Stimulated activated CD8-positive, alpha-beta memory T cell treated with anti-CD3 and anti-CD28 coated beads, Interleukin-7, amount 100 ng/mL, for 24 hours (primary cell): ENCODE data around the gene TAOK3.
"Not testable (repeated sequence)": the region's sequence is repeated elsewhere in the genome, so short reads cannot be mapped to it uniquely, and the experiment has no call there.

Experiments
- DNase-seq: peaks from one replicate; pipeline ENCODE4 v3.0.0-alpha.2; 2020; ENCODE audit warnings: low read depth

TAOK3 gene

DNA sequence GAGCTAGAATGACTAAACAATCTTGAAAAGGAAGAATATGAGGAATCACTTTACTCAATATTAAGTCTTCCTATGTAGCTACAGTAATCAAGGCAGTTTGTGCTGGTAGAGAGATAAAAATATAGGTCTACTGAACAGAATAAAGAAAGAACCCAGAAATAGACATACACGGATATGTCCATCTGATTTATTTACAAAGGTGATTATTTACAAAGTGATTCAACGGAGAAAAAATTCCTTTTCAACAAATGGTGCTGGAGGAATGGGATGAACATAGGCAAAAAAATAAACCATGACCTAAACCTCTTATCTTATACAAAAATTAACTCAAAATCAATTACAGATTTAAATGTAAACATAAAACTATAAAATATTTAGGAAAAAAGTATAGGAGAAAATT is 36.6 kb downstream of the TAOK3 start:
- DNase-seq: no peak

DNA sequence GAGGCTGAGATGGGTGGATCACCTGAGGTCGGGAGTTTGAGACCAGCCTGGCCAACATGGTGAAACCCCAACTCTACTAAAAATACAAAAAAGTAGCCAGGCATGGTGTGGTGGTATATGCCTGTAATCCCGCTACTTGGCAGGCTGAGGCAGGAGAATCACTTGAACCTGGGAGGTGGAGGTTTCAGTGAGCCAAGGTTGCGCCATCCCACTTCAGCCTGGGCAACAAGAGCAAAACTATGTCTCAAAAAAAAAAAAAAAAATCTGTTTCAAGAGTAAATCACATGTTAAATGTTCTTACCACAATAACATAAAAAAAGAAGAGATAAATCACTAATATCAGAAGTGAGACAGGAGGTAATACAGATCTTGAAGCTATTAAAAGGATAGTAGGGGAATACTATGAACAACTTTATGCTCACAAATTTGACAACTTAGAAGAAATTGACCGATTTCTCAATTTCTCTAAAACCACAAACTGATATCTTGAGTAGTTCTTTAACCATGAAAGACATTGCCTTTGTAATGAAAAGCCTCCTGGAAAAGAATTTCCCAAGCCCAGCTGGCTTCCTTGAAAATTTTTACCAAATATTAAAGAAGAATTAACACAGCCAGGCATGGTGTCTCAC is 37.7 kb downstream of the TAOK3 start:
- no peak for DNase-seq

DNA sequence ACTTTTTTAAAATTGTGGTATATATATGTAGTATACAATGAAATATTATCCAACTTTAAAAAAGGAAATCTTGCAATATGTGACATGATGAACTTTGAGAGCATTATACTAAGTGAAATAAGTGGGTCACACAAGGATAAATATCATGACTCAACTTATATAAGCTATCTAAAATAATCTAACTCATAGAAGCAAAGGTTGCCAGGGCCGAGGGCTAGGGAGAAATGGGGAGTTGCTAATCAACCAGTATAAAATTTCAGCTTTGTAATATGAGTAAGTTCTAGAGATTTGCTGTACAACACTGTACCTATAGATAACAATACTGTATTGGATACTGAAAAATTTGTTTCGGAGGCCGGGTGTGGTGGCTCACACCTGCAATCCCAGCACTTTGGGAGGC is 38.5 kb downstream of the TAOK3 start:
- no peak for DNase-seq

DNA sequence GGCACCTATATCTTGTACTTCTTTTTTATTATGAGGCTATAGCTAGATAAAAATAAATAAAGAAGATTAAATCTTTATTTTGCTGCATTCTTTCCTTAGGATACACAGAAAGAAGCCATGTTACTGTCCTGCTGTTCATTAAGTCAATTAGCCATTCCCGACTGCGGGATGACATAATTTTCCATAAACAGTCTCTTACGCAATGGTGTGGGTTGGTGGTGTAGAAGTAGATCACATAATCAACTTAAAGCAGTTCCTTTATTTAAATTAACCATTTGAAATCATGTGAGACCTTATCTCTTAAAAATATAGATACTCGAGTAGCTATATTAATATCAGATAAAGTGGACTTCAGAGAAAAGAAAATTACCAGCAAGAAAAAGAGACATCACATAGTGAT is 40.2 kb downstream of the TAOK3 start:
- no peak for DNase-seq

DNA sequence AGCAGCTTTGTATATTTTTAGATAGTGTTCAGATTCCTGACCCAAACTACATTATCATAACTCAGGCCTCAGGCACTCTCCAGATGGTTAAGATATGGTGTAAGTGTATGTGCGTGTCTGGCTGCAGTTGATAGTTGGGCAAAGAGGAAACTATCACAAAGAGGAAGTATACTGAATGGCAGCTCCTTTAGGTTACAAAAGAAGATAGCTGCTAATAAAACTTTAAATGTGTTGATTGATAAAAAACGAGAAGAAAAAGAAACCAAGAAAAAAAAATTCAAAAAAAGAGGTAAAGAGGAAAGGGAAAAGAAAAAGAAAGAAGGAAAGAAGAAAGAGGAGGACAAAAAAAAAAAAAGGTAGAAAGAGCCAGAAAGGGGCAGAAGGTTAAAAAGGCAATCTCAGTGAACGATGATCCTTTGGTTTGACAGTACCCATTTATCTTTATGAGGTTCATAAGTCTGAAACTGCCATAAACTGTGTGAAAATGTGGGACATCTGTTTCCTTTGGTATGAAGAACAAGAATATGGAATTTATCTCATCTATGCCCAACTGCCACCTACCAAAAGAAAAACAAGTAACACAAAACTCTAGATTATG is 42.2 kb downstream of the TAOK3 start:
- no peak for DNase-seq

DNA sequence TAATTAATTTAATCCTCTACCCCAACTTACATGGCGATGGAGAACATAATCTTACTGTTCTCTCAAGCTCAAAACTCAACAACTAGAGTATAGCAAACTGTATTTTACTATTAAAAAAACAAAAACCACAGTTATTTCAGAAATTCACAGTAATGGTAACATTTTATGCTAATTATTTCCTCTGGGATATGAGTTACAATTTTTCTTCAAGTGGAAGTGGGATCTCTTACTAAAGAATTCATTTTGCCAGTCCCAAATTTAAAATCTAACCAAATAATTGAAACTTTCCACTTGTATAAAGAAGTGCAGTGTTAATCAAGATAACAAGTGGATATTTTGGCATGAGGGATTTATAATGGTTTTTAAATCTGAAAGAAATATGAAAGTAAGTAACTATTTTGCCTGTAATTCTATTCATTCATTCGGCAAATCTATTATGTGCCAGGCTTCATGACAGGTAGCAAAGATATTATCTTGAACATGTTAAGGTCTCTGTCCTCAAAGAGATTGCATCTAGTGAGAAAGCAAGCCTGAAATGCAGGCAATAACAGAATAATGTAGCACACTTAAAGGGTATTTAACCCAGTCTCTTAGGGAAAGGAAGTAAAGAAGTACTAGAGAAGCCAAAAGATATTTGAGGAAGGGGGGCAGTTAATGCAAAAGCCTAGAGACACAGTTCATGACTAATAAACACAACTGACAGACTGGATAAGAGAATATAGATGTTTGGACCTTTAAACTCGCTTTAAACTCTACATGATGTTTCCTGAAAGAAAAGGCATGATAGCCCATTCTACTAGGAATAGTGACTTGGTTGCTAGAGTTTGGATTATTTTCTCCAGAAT is 44.0 kb downstream of the TAOK3 start:
- no peak for DNase-seq

DNA sequence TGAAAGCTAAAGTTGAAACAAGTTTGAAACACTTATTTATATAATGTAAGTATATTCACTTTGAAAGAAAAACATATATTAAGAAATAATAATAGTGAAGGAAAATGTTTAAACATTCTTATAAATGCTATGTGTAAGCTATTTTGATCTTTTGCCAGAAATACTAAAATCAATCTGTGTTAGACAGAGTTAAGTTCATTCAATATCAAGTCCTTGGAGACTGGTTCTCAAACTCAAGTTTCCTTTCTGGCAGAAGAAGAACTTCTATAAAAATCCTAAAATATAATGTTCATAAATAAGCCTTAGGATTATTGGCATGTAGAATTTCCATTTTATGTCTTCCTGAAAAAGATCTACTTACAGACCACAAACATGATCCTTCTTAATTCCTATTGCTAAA is 45.3 kb downstream of the TAOK3 start:
- no peak for DNase-seq

DNA sequence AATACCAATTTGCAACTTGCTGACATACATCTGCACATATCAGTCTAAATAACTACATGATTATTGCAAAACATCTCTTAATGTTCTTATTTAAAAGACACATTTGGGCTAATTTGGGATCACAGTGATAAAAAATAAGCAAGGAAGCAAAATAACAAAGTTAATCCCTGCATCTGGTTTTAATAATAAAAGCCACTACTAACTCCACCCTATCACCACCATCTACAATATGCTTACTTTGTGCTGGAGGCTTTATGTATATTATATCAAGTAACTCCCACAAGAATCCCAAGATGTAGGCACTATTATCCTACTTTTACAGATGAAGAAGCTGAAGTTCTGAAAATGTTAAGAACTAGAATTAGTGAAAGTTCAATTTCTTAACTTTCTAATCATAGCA is 45.7 kb downstream of the TAOK3 start:
- no peak for DNase-seq

DNA sequence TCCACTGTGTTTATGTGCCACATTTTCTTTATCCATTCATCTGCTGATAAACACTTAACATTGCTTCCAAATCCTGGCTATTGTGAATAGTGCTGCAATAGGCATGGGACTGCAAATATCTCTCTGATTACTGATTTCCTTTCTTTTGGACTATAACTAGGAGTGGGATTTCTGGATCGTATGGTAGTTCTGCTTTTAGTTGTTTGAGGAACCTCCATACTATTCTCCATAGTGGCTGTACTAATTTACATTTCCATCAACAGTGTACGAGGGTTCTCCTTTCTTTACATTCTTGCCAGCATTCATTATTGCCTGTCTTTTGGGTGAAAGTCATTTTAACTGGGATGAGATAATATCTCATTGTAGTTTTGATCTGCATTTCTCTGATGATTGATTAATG is 47.6 kb downstream of the TAOK3 start:
- no peak for DNase-seq

DNA sequence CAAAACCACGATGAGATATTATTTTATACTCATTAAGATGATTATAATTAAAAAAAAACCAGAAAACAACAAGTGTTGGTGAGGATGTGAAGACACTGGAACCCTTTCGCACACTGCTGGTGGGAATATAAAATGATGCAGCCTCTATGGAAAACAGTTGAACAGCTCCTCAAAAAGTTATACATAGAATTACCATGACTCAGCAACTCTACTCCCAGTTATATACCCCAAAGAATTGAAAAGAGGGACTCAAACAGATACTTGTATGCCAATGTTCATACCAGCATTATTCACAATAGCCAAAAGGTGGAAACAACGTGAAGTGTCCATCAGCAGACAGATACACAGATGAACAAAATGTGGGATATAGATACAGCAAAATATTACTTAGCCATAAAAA is 53.1 kb downstream of the TAOK3 start:
- DNase-seq: no peak

DNA sequence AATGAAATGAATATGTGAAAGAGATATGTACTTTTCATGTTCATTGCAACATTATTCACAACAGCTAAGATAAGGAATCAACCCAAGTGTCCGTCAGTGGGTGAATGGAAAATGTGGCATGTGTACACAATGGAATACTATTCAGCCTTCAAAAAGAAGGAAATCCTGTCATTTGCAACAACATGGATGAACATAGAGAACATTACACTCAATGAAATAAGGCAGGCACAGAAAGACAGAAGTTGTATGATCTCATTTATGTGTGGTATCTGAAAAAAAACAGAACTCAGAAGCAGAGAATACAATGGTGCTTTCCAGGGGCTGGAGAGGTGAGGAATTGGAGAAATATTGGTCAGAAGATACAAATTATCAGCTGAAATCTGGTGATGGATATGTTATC is 54.0 kb downstream of the TAOK3 start:
- no peak for DNase-seq

DNA sequence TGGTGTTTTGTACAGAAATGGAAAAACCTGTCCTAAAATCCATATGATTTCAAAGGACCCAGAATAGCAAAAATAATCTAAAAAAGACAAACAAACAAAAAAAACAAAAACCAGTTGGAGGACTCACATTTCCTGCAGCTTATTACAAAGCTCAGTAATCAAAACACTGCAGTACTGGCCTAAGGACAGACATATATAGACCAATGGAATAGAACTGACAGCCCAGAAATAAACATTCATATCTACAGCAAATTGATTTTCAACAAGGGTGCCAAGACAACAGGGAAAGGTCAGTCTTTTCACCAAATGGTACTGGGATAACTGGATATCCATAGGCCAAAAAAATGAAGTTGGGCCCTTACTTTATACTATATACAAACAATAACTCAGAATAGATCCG is 55.0 kb downstream of the TAOK3 start:
- DNase-seq: no peak

DNA sequence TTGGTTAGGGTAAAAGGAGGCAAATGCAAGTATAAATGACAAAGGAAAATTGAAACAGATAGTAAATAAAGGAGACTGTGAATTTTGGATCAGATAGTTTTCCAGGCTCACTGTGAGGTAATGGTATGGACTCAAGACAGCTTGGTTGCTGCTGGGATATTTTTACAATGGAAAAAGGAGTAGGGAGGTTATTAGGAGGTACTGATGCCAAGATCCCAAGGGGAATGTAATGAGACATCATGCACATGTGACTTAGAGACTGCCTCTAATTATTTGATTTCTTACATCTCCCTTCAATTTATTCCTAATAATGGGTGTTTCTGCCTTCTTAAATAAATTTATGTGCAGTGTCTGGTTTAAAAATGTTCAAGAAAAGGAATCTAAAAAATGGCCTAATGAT is 56.9 kb downstream of the TAOK3 start:
- no peak for DNase-seq

DNA sequence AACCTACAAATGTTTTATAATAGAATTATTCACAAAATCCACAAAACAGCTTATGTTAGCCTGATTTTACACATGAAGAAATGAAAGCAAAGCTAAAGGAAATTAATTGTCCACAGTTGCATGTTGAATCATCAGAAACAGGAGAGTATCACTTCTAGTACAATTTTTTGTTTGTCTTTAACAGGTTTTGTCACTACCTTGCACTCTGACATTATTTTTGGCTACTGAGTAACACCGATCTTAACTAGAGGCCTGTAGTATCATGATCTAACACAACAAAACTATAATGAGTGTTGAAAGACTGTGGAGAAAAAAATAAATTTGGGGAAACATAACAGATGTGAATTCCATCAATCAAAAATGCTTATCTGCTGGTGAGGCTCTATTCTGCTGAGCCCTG is 60.1 kb downstream of the TAOK3 start:
- no peak for DNase-seq

DNA sequence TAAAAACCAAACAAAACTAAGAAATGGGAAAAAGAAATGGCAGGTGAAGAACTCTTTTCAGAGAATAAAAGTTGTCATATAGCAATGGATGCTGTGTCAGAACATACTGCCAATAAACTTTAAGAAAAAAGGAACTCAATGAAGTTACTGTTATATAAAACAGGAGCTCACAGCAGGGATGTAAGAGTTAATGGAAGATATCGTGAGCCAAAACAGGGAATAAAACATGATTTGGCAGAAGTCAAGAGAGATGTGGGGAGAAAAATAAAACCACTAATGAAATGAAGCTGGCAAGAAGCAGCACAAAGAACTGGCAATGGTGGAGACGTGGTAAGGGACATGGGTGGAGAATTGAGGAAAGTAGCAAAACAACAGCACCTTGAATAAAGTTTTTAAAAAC is 61.0 kb downstream of the TAOK3 start:
- no peak for DNase-seq

DNA sequence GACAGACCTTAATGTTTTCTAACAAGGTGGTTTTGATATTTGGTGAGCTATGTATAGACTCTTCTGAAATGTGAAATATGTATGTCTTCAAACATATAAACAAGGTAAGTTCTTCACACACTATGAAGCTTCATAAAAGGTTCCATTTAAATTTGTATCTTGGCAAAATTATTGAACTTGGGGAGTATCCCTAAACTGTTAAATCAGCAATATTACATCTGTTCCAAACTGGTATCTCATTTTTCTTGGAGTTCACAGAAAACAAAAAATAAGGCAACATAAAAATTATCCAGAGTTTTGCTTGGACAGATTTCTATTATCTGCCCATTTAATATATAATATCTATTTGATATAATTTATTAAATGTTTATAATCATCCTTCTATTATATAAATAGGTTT is 62.4 kb downstream of the TAOK3 start:
- DNase-seq: no peak

DNA sequence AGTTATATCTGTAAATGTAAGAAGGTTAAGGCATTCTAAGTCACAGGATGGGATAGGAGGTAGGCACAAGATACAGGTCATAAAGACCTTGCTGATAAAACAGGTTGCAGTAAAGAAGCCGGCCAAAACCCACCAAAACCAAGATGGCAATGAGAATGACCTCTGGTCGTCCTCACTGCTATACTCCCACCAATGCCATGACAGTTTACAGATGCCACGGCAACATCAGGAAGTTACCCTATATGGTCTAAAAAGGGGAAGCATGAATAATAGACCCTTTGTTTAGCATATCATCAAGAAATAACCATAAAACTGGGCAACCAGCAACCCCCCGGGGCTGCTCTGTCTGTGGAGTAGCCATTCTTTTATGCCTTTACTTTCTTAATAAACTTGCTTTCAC is 64.7 kb downstream of the TAOK3 start:
- not testable (repeated sequence) for DNase-seq

DNA sequence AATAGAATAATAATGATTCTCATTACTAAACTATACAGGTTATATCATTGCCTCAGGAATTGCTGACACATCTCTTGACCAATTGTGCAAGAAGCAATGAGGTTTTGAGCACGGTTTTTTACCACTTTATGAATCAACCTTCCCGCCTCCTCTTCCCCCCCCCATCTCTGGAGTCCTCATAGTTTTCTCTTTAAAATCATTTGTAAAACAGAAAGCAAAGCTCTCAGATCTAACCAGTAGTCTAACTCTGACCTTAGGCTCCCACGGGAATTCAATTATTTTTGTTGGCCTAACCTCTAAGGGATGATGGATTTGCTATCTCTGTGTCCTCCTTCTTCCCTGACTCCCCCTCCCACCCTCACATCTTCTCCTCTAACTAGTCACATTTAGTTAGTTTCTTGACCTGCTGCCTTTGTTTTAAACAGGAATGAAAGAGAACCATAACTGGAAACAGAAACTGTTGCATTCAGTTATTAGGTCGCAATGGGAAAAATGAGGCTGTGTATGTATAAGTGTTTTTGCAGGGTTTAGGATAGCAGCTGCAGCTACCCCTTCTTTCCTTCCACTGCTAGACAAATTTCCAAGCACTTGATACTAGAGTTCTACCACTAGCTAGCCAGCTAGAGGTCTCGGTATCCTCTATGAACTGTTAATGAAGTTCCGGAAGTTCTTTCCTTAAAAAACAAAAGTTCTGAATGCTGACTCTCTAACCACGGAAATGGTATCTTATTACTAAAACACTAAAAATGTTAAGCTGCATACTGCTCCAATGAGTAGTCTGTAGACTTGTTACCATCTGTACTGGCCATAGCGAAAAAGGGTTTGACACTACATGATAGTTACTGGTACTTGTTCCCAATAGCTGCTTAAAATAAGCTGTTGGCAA is 65.4 kb downstream of the TAOK3 start:
- no peak for DNase-seq

DNA sequence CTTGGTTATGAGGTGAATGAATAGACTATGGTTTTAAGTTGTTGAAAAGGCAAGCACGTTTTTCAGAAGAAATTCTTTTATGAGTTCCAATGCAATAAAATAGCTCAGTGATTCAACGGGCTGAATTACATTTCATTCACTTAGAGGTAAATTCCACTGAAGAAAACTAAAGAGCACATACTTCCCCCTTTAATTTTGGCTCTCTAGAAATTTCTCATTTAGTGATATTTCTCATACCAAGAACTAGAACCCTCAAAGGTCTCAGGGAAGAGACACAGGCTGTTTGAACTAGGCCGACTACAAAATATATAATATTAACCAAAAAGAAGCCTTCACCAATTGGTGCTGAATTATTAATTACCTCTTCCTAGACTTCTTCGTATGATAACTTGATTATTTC is 68.6 kb downstream of the TAOK3 start:
- DNase-seq: no peak

DNA sequence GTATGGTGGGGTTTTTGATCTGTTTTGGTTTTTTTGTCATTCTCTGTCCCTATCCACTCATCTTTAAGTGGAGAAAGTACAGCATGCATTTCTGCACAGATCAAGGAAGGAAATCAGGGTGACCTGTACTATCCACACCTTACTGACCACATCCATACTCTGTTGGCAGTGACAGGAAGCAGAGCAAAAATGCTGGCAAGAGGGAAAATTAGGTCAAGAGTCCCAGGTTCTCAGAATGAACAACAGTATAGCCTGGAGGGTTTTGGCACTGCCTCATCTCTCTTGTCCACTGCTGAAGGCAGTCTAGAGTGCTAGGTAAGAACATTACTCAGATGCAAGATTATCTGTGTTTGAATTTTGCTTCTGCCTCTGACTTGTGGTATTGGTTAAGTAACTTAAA is 70.7 kb downstream of the TAOK3 start:
- DNase-seq: no peak

DNA sequence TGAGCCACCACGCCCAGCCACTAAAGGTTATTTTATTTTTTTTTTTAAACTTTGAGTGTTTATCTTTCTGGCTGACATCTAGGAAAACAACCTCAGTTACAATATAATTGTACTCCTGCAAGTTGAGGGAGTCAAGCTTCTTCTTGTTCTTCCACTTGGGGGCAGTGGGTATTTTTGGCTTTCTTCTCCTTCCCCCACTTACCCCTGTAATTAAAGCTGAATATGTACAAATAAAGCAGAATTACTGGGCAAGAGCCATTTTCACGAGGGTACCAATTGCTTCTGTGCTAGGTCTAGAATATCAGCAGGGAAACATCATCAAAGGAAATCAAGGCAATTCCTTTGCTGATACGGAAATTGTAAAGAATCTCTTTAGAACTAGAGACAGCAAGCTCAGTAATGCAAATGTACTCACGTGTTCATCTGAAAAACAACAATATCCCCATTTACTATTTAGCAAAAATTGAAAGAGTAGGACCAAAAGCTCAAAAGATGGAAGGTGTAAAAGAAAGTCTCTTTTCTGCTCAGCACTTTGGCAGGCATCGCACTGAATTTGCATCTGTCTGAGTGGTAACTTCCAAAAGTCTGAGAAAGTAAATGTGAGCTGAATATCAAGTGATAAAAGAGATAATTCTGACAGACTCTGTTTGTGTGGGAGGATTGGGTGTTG is 72.8 kb downstream of the TAOK3 start:
- DNase-seq: no peak

DNA sequence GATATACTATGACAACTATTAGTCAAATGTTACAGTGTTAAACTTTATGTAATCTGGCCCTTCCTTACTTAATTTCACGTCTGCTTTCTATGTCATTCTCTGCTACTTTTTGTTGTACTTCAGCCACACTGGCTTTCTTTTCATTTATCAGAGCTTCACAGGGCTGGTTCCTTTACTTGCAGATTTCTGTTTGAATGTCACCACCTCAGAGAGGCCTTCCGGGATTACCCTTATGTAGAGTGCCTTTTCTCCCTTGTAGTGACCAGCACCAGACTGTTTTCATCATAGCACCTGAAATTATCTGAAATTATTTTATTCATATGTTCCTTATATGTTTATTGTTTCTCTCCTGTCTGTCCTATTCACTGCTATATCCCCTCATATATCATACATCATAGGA is 75.4 kb downstream of the TAOK3 start:
- no peak for DNase-seq
